Activated CD4-positive, alpha-beta T cell treated with anti-CD3 and anti-CD28 coated beads, Interleukin-2, amount 50 U/mL, for 24 hours (primary cell): ENCODE measurements around the gene ANK2.

ENCODE experiments used
- DNase-seq, 2 donors: peaks; one replicate each; pipeline ENCODE4 v3.0.0-alpha.2; 2020; ENCODE audit warnings: low read depth in 1 of 2, low spot score in 1 of 2

Gene ANK2

GRCh38 chr4:113332701-113333100 is 283.2 kb downstream of the ANK2 start:
- no peak for DNase-seq

- DNase-seq: no peak
Observed at GRCh38 chr4:113335746-113336145, 286.3 kb downstream of the ANK2 start.

GRCh38 chr4:113336556-113336955 is 287.1 kb downstream of the ANK2 start:
- DNase-seq: no peak

GRCh38 chr4:113339430-113339813 is 290.0 kb downstream of the ANK2 start:
- no peak for DNase-seq

- no peak for DNase-seq
Observed at GRCh38 chr4:113344100-113344499, 294.6 kb downstream of the ANK2 start.

- no peak for DNase-seq
Observed at GRCh38 chr4:113347245-113347644, 297.8 kb downstream of the ANK2 start.

GRCh38 chr4:113349430-113349829 is 300.0 kb downstream of the ANK2 start:
- no peak for DNase-seq

GRCh38 chr4:113350576-113350975 is 301.1 kb downstream of the ANK2 start:
- no peak for DNase-seq

GRCh38 chr4:113355550-113356371 is 306.3 kb downstream of the ANK2 start:
- DNase-seq: peak; percentile 30 to 77

- DNase-seq: no peak
Observed at GRCh38 chr4:113356453-113356852, 307.0 kb downstream of the ANK2 start.

- no peak for DNase-seq
Observed at GRCh38 chr4:113358784-113359183, 309.3 kb downstream of the ANK2 start.

GRCh38 chr4:113365377-113365776 is 315.9 kb downstream of the ANK2 start:
- no peak for DNase-seq

- no peak for DNase-seq
Observed at GRCh38 chr4:113368056-113368455, 318.6 kb downstream of the ANK2 start.

- DNase-seq: no peak
Observed at GRCh38 chr4:113371111-113371510, 321.7 kb downstream of the ANK2 start.

GRCh38 chr4:113375964-113376666 is 326.7 kb downstream of the ANK2 start:
- no peak for DNase-seq

GRCh38 chr4:113378836-113379235 is 329.4 kb downstream of the ANK2 start:
- DNase-seq: no peak

- no peak for DNase-seq
Observed at GRCh38 chr4:113382704-113383103, 333.3 kb downstream of the ANK2 start.

- no peak for DNase-seq
Observed at GRCh38 chr4:113383111-113383785, 333.8 kb downstream of the ANK2 start.

GRCh38 chr4:113384600-113384999 is 335.1 kb downstream of the ANK2 start:
- DNase-seq: peak in 1 of 2 donors; percentile 13

GRCh38 chr4:113385281-113385899 is 335.9 kb downstream of the ANK2 start:
- DNase-seq: no peak

- DNase-seq: no peak
Observed at GRCh38 chr4:113389160-113389559, 339.7 kb downstream of the ANK2 start.

- no peak for DNase-seq
Observed at GRCh38 chr4:113390850-113391249, 341.4 kb downstream of the ANK2 start.
